ENCODE measurements around the gene GTPBP3. TPM values are rescaled to one million over a fixed set of nuclear protein-coding genes. Genes with fewer than 3 reads are reported as not detected.

Gene GTPBP3
- total RNA-seq, 2 donors from 2014 or later = 48.7 to 55.7 TPM

- no peaks in the 10 kb centered on the region for H3K9me3 ChIP-seq (ENCODE audit: control insufficient read depth, low read length)
- H3K9ac ChIP-seq (ENCODE audit: extremely low read depth, low read length, poor library complexity, severe bottlenecking) = peak overlapping the region; percentile 66
- peaks cover 25% of the 10 kb centered on the region for H3K27me3 Mint-ChIP-seq (ENCODE audit: insufficient read depth)
- peak; percentile 19 for TF ChIP-seq CTCF (conservative IDR thresholded peaks at IDR 0.05)
- H3K4me1 Mint-ChIP-seq = peaks cover 3% of the 10 kb centered on the region
- no peaks in the 10 kb centered on the region for H3K27me3 ChIP-seq (ENCODE audit: control insufficient read depth, insufficient read depth, low read length, poor library complexity, severe bottlenecking)
- H3K9me3 Mint-ChIP-seq = no peaks in the 10 kb centered on the region
- H3K4me3 ChIP-seq (ENCODE audit: low read length) = peak overlapping the region; percentile 85
- H3K4me3 Mint-ChIP-seq = peak overlapping the region; percentile 62
- peaks cover 25% of the 10 kb centered on the region for H3K36me3 Mint-ChIP-seq (ENCODE audit: low read depth)
- 30 to 38% methylated on average over 43 to 52 of the region's 52 CpGs for WGBS, 2 experiments (ENCODE audit: insufficient coverage in 1 of 2, insufficient read length in 1 of 2)
- H3K27ac ChIP-seq (ENCODE audit: low read depth, low read length) = peak overlapping the region; percentile 81
- H3K4me1 ChIP-seq (ENCODE audit: control insufficient read depth, insufficient read depth, low read length) = peaks cover 7% of the 10 kb centered on the region
- peaks cover 10% of the 10 kb centered on the region for H3K36me3 ChIP-seq (ENCODE audit: control insufficient read depth, insufficient read depth, low read length)
- H3K27ac Mint-ChIP-seq = no peak overlapping the region
- peak; percentile 81 for DNase-seq
These were observed 3.5 kb upstream of the GTPBP3 start for GRCh38 chr19:17333611-17334413.

- peak within 1 kb of the TSS; percentile 74 for H3K27ac Mint-ChIP-seq
- DNase-seq = peak; percentile 99
- Histone ChIP-seq H3K4me3 (ENCODE audit: low read length) (peak within 1 kb of the TSS; percentile 85), H3K4me1 (ENCODE audit: control insufficient read depth, insufficient read depth, low read length) (peaks cover 7% of the 10 kb centered on the region), H3K27ac (ENCODE audit: low read depth, low read length) (peak within 1 kb of the TSS; percentile 81), H3K36me3 (ENCODE audit: control insufficient read depth, insufficient read depth, low read length) (peaks cover 10% of the 10 kb centered on the region), H3K9me3 (ENCODE audit: control insufficient read depth, low read length) (no peaks in the 10 kb centered on the region), H3K9ac (ENCODE audit: extremely low read depth, low read length, poor library complexity, severe bottlenecking) (peak within 1 kb of the TSS; percentile 66), H3K27me3 (ENCODE audit: control insufficient read depth, insufficient read depth, low read length, poor library complexity, severe bottlenecking) (no peaks in the 10 kb centered on the region)
- peaks cover 3% of the 10 kb centered on the region for H3K4me1 Mint-ChIP-seq
- WGBS, 2 experiments (ENCODE audit: insufficient coverage in 1 of 2, insufficient read length in 1 of 2) = 6 to 7% methylated on average over 59 to 86 of the region's 86 CpGs
- peaks cover 31% of the 10 kb centered on the region for H3K36me3 Mint-ChIP-seq (ENCODE audit: low read depth)
- H3K27me3 Mint-ChIP-seq (ENCODE audit: insufficient read depth) = peaks cover 18% of the 10 kb centered on the region
- no peak for TF ChIP-seq CTCF (conservative IDR thresholded peaks at IDR 0.05)
- H3K4me3 Mint-ChIP-seq = peak within 1 kb of the TSS; percentile 62
- no peaks in the 10 kb centered on the region for H3K9me3 Mint-ChIP-seq
These were observed 2.6 kb upstream of the GTPBP3 start, which contains the start of gene ANO8 for GRCh38 chr19:17334414-17335409. Gene ANO8 (minus strand): TSS chr19:17334855. CDS start chr19:17334670, 185 bp downstream.

- Mint-ChIP-seq H3K4me1 (peaks cover 3% of the 10 kb centered on the region), H3K4me3 (peak overlapping the region; percentile 62), H3K27me3 (ENCODE audit: insufficient read depth) (peaks cover 9% of the 10 kb centered on the region), H3K27ac (no peak overlapping the region), H3K9me3 (no peaks in the 10 kb centered on the region), H3K36me3 (ENCODE audit: low read depth) (peaks cover 29% of the 10 kb centered on the region)
- H3K36me3 ChIP-seq (ENCODE audit: control insufficient read depth, insufficient read depth, low read length) = peaks cover 10% of the 10 kb centered on the region
- no peak overlapping the region for H3K27ac ChIP-seq (ENCODE audit: low read depth, low read length)
- TF ChIP-seq CTCF (conservative IDR thresholded peaks at IDR 0.05) = no peak
- peaks cover 7% of the 10 kb centered on the region for H3K4me1 ChIP-seq (ENCODE audit: control insufficient read depth, insufficient read depth, low read length)
- DNase-seq = peak; percentile 38
- H3K4me3 ChIP-seq (ENCODE audit: low read length) = no peak overlapping the region
- H3K27me3 ChIP-seq (ENCODE audit: control insufficient read depth, insufficient read depth, low read length, poor library complexity, severe bottlenecking) = no peaks in the 10 kb centered on the region
- no peaks in the 10 kb centered on the region for H3K9me3 ChIP-seq (ENCODE audit: control insufficient read depth, low read length)
- H3K9ac ChIP-seq (ENCODE audit: extremely low read depth, low read length, poor library complexity, severe bottlenecking) = no peak overlapping the region
- WGBS, 2 experiments (ENCODE audit: insufficient coverage in 1 of 2, insufficient read length in 1 of 2) = 88 to 92% methylated on average over 7 to 10 of the region's 10 CpGs
These were observed 1.8 kb upstream of the GTPBP3 start for GRCh38 chr19:17335575-17335974.

Measured in endodermal cell (in vitro differentiated cells).